HepG2 (cell line): ENCODE results near the gene EDEM1. TPM values are rescaled to one million over a fixed set of nuclear protein-coding genes. Genes with fewer than 3 reads are reported as not detected.

Source experiments
- ATAC-seq: fragments of 200-7000 bp; cut with Tn5 transposase; 3 replicates; pipeline ENCODE4 v1.9.1; 2020; ENCODE audit warnings: mild to moderate bottlenecking, moderate library complexity
- BruUV-seq: library from RNA; stranded (reverse); fragments of 400-500 nt; replicated peaks from 2 replicates; lab custom pipeline; 2021; lab: Mats Ljungman, UMichigan
- CTCF ChIA-PET: fragments of 300-600 bp; formaldehyde crosslinking; extraction: SDS; loops from one replicate; lab custom pipeline; 2021; ENCODE audit warnings: low total read pairs, inconsistent platforms, low intra/inter-chr PET ratio; lab: Yijun Ruan, JAX
- POLR2A ChIA-PET: fragments of 350-600 bp; sonication (Branson Sonifier 250); formaldehyde crosslinking; loops from one replicate; lab custom pipeline; 2020; ENCODE audit warnings: antibody characterized with exemption, inconsistent platforms; lab: Yijun Ruan, JAX
- DNase-seq: peaks from one replicate; pipeline ENCODE4 v3.0.0-alpha.2; 2015; ENCODE audit warnings: low spot score
- FAIRE-seq: peaks from 3 replicates; lab custom pipeline; 2011; peaks lifted over from hg19 to GRCh38; lab: Jason Lieb, UNC
- H2AFZ ChIP-seq: one replicate; pipeline ENCODE4 v1.6.1; 2011; ENCODE audit warnings: low read length, inconsistent platforms
- H3K27ac ChIP-seq: fragments of 300-600 bp; 3 replicates; pipeline ENCODE4 v1.8.0; 2011; ENCODE audit warnings: mixed run types, mild to moderate bottlenecking, mixed read lengths, low read length, inconsistent platforms; ENCODE audit not compliant: insufficient read depth; ENCODE audit errors: extremely low read length
- H3K27me3 ChIP-seq, 2 experiments: fragments of 200-600 bp in 1 of 2; 2 replicates in 1 of 2; 3 replicates in 1 of 2; pipeline versions ENCODE4 v1.6.0 to v1.8.0; 2011; ENCODE audit warnings: low read length in 2 of 2, mild to moderate bottlenecking in 2 of 2, moderate library complexity in 2 of 2, inconsistent platforms in 1 of 2; ENCODE audit not compliant: insufficient read depth in 2 of 2, control insufficient read depth in 1 of 2
- H3K36me3 ChIP-seq, 2 experiments: fragments of 200-600 bp in 1 of 2; replicated peaks in 1 of 2; 2 replicates in 1 of 2; 3 replicates in 1 of 2; pipeline versions ENCODE4 v1.5.1 to v1.8.0; 2011; ENCODE audit warnings: low read length in 2 of 2, inconsistent platforms in 1 of 2; ENCODE audit not compliant: insufficient read depth in 2 of 2, control insufficient read depth in 1 of 2
- H3K4me1 ChIP-seq: 2 replicates; pipeline ENCODE4 v1.5.1; 2012; ENCODE audit warnings: low read length, inconsistent platforms; ENCODE audit not compliant: insufficient read depth
- H3K4me2 ChIP-seq: 2 replicates; pipeline ENCODE4 v1.6.0; 2011; ENCODE audit warnings: low read depth, low read length, inconsistent platforms
- H3K4me3 ChIP-seq, 3 experiments: fragments of 200-600 bp in 1 of 3; sonication (generic), shearing (Covaris generic) in 1 of 3; replicated peaks in 1 of 3; 2 replicates each; pipeline ENCODE4 v1.5.1; 2011 to 2016; ENCODE audit warnings: low read length in 3 of 3, inconsistent platforms in 2 of 3, low read depth in 2 of 3, mild to moderate bottlenecking in 2 of 3, control low read depth in 1 of 3, mixed read lengths in 1 of 3; ENCODE audit not compliant: insufficient read depth in 1 of 3
- H3K79me2 ChIP-seq: one replicate; pipeline ENCODE4 v1.6.1; 2011; ENCODE audit warnings: low read length, inconsistent platforms; ENCODE audit not compliant: insufficient read depth
- H3K9ac ChIP-seq: 2 replicates; pipeline ENCODE4 v1.6.0; 2011; ENCODE audit warnings: mild to moderate bottlenecking, low read depth, low read length, inconsistent platforms; ENCODE audit not compliant: insufficient read depth
- H3K9me3 ChIP-seq: 2 replicates; pipeline ENCODE4 v1.5.1; 2012; ENCODE audit warnings: mild to moderate bottlenecking, low read length
- H4K20me1 ChIP-seq: 2 replicates; pipeline ENCODE4 v1.6.0; 2011; ENCODE audit warnings: inconsistent platforms, mild to moderate bottlenecking, low read length, moderate library complexity; ENCODE audit not compliant: insufficient read depth
- KLF13 ChIP-seq: sonication (generic); formaldehyde crosslinking; IDR thresholded peaks from 2 replicates; pipeline ENCODE4 v1.4.0; 2020; ENCODE audit warnings: mild to moderate bottlenecking, missing genetic modification reagents
- SMAD9 ChIP-seq: sonication (generic); formaldehyde crosslinking; IDR thresholded peaks from 2 replicates; pipeline ENCODE4 v1.5.1; 2020; ENCODE audit warnings: mild to moderate bottlenecking, missing genetic modification reagents
- ZNF138 ChIP-seq: sonication (generic); formaldehyde crosslinking; IDR thresholded peaks from 2 replicates; pipeline ENCODE4 v1.5.0; 2020; ENCODE audit warnings: mild to moderate bottlenecking, low read depth, missing genetic modification reagents
- ZNF343 ChIP-seq: sonication (generic); formaldehyde crosslinking; IDR thresholded peaks from 2 replicates; pipeline ENCODE4 v1.4.0; 2020; ENCODE audit warnings: mild to moderate bottlenecking, missing genetic modification reagents
- ZNF546 ChIP-seq: sonication (generic); formaldehyde crosslinking; conservative IDR thresholded peaks from 2 replicates; pipeline ENCODE4 v1.8.1; 2023; ENCODE audit warnings: mild to moderate bottlenecking, missing genetic modification reagents
- ZNF724P ChIP-seq: sonication (generic); formaldehyde crosslinking; IDR thresholded peaks from 2 replicates; pipeline ENCODE4 v1.8.0; 2022; ENCODE audit warnings: missing genetic modification reagents, borderline replicate concordance
- WGBS: methylation state at CpG from one replicate; pipeline ENCODE4 v1.1.6; 2017; ENCODE audit warnings: low lambda C conversion rate; 5-methylcytosine and 5-hydroxymethylcytosine counted together
- in situ Hi-C: cut with HindIII; loops from 2 replicates; pipeline ENCODE4 v1.10.0; 2017; ENCODE audit warnings: low pct_unique_long_range_greater_than_20kb; ENCODE audit not compliant: extremely low pct_ligation_motif_present
- intact Hi-C: fragments of 100-400 bp; cut with micrococcal nuclease; formaldehyde crosslinking; loops from one replicate; pipeline ENCODE4 v1.10.0; 2022; ENCODE audit not compliant: unreplicated experiment
- polyA plus RNA-seq, 8 experiments: library from polyadenylated mRNA; depleted of rRNA in 3 of 8; stranded (reverse) in 7 of 8; unstranded in 1 of 8; fragments of >200 nt; fragmentation: Illumina TruSeq in 4 of 8; extraction: Trizol in 4 of 8; gene quantifications; 2 replicates each; pipeline versions ENCODE4 v1.2.1 to v1.2.3, GENCODE V29; 2011 to 2016; ENCODE audit warnings: low read depth in 4 of 8, missing spikeins in 1 of 8, mixed read lengths in 1 of 8; ENCODE audit not compliant: insufficient read depth in 1 of 8
- total RNA-seq, 5 experiments: library from RNA; depleted of rRNA; stranded (reverse); fragments of >200 nt; fragmentation: Illumina TruSeq; extraction: Trizol; gene quantifications; 2 replicates each; pipeline ENCODE4 v1.2.3, GENCODE V29; 2016; ENCODE audit warnings: low read depth in 1 of 5
- TF ChIP-seq, protein P1 (sequence below): IDR thresholded peaks from 2 replicates; pipeline ENCODE4 v1.6.1; 2012; ENCODE audit warnings: low read length, improper control_type of control experiment
- TF ChIP-seq, protein P2 (sequence below): IDR thresholded peaks from 2 replicates; pipeline ENCODE4 v1.6.1; 2016; ENCODE audit warnings: missing biosample characterization, missing genetic modification reagents, low read depth
- TF ChIP-seq, protein P3 (sequence below): sonication (generic); formaldehyde crosslinking; IDR thresholded peaks from 2 replicates; pipeline ENCODE4 v1.4.0; 2020; ENCODE audit warnings: missing genetic modification reagents, mild to moderate bottlenecking, borderline replicate concordance

The EDEM1 gene
- total and polyA plus RNA-seq, 2 of the 13 experiments (the other 11 are each of a cell fraction or from before 2014, with no cell fraction given), result 13.8 to 25.8 TPM

DNA sequence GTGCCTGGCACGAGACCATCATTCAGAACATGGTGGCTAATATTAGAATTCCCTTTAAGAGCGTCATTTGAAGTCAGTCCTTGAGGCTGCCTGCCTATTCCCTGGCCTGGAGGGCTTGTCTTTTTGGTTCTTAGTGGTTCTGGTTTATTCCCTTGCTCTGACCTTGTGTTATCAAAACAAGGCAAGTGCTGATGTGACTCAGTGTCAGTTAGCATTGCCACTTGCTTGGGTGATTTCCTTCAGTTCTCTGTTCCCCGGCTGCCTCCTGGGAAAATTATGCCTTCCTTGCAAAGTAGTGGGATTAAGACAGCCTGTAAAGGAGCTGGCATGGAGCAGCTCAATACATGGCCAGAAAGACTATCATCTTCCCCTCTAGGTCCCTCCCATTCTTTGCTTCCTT, 64.6 kb downstream of the EDEM1 start:
- no peak overlapping the region for H3K4me3 ChIP-seq
- no peak overlapping the region for H3K27ac ChIP-seq
- H3K27me3 ChIP-seq, result peaks cover 0 to 19% of the 10 kb centered on the region in 2 experiments; a peak in 1 of 5 replicates
- in situ Hi-C loops (no loop called here), intact Hi-C loops (no loop called here)
- CTCF ChIA-PET, result no interaction called here
- FAIRE-seq (no peak), DNase-seq (no peak), ATAC-seq (no peak)
- H3K36me3 ChIP-seq, result no peaks in the 10 kb centered on the region
- H3K9ac ChIP-seq, result no peak overlapping the region
- H3K4me2 ChIP-seq, result no peak overlapping the region
- TF ChIP-seq ZNF724P, result no peak
- TF ChIP-seq SMAD9, result no peak
- TF ChIP-seq, protein P1, sequence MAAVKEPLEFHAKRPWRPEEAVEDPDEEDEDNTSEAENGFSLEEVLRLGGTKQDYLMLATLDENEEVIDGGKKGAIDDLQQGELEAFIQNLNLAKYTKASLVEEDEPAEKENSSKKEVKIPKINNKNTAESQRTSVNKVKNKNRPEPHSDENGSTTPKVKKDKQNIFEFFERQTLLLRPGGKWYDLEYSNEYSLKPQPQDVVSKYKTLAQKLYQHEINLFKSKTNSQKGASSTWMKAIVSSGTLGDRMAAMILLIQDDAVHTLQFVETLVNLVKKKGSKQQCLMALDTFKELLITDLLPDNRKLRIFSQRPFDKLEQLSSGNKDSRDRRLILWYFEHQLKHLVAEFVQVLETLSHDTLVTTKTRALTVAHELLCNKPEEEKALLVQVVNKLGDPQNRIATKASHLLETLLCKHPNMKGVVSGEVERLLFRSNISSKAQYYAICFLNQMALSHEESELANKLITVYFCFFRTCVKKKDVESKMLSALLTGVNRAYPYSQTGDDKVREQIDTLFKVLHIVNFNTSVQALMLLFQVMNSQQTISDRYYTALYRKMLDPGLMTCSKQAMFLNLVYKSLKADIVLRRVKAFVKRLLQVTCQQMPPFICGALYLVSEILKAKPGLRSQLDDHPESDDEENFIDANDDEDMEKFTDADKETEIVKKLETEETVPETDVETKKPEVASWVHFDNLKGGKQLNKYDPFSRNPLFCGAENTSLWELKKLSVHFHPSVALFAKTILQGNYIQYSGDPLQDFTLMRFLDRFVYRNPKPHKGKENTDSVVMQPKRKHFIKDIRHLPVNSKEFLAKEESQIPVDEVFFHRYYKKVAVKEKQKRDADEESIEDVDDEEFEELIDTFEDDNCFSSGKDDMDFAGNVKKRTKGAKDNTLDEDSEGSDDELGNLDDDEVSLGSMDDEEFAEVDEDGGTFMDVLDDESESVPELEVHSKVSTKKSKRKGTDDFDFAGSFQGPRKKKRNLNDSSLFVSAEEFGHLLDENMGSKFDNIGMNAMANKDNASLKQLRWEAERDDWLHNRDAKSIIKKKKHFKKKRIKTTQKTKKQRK, result no peak
- no peak for TF ChIP-seq ZNF343 (CRISPR knock-in tag)
- TF ChIP-seq, protein P2, sequence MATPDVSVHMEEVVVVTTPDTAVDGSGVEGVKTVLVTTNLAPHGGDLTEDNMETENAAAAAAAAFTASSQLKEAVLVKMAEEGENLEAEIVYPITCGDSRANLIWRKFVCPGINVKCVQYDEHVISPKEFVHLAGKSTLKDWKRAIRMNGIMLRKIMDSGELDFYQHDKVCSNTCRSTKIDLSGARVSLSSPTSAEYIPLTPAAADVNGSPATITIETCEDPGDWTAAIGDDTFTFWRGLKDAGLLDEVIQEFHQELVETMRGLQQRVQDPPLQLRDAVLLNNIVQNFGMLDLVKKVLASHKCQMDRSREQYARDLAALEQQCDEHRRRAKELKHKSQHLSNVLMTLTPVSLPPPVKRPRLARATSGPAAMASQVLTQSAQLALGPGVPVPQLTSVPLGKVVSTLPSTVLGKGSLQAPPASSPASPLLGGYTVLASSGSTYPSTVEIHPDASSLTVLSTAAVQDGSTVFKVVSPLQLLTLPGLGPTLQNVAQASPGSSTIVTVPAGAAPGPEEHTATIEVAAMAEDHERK (CRISPR knock-in tag), result no peak
- TF ChIP-seq, protein P3, sequence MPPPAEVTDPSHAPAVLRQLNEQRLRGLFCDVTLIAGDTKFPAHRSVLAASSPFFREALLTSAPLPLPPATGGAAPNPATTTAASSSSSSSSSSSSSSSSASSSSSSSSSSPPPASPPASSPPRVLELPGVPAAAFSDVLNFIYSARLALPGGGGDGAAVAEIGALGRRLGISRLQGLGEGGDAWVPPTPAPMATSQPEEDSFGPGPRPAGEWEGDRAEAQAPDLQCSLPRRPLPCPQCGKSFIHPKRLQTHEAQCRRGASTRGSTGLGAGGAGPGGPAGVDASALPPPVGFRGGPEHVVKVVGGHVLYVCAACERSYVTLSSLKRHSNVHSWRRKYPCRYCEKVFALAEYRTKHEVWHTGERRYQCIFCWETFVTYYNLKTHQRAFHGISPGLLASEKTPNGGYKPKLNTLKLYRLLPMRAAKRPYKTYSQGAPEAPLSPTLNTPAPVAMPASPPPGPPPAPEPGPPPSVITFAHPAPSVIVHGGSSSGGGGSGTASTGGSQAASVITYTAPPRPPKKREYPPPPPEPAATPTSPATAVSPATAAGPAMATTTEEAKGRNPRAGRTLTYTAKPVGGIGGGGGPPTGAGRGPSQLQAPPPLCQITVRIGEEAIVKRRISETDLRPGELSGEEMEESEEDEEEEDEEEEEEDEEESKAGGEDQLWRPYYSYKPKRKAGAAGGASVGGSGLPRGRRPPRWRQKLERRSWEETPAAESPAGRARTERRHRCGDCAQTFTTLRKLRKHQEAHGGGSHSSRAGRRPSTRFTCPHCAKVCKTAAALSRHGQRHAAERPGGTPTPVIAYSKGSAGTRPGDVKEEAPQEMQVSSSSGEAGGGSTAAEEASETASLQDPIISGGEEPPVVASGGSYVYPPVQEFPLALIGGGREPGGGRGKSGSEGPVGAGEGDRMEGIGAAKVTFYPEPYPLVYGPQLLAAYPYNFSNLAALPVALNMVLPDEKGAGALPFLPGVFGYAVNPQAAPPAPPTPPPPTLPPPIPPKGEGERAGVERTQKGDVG (CRISPR knock-in tag), result no peak
- no peak for TF ChIP-seq ZNF546
- TF ChIP-seq ZNF138, result no peak
- no peak for TF ChIP-seq KLF13 (CRISPR knock-in tag)
- no peaks in the 10 kb centered on the region for H4K20me1 ChIP-seq
- H2AFZ ChIP-seq, result no peak overlapping the region
- no TSS peak for BruUV-seq
- POLR2A ChIA-PET, result no interaction called here
- H3K9me3 ChIP-seq, result no peaks in the 10 kb centered on the region
- no peaks in the 10 kb centered on the region for H3K79me2 ChIP-seq
- H3K4me1 ChIP-seq, result peaks cover 21% of the 10 kb centered on the region
- 68% methylated on average over 3 of the region's 3 CpGs for WGBS
